Measurements from ENCODE around the gene ITGB4.

ITGB4 gene

DNA sequence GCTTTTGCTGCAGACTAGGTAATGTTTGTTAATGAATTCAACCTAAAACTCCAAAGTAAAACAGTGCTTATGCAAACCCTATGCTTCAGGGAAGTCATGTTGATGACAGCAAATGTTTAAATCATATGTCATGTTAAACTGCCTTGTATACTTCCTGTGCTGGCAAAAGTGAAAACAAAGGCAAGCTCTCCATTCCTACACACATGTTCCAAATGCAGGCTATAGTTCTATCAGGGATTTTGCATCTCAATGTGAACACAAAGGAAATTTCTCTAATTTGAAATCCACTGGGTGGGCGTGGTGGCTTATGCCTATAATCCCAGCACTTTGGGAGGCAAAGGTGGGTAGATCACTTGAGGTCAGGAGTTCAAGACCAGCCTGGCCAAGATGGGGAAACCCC is 82.6 kb downstream of the ITGB4 start:
- DNase-seq, result no peak

DNA sequence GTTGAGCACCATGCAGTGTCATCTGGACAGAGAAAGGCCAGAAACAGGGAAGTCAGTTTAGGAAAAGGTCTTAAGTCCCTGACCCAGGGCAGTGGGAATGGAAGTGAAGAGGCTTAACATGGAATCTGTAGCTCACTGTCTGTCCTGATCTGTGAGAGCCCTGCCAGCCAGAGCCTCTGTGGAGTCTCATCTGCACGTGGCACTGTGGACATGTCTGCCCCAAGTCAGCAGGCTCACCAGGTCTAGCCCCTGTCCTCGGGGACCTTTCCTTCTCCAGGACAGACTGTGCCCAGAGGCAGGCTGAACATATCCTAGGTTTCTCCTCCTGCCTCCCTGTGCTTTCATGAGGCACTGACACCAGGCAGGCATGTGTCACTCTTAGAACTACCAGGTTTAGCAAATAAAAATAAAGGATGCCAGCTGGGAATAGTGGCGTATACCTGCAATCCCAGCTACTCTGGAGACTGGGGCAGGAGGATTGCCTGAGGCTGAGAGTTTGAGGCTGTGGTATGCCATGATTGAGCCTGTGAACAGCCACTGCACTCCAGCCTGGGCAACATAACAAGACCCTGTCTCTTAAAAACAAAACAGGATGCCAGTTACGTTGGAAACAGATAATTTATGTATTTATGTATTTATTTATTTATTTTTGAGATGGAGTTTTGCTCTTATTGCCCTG is 85.7 kb downstream of the ITGB4 start:
- no peak for DNase-seq

Measured in T1000 (cell line).